Keratinocyte (primary cell): Measurements from ENCODE around the gene CXCL8. TPM values are rescaled to one million over a fixed set of nuclear protein-coding genes. Genes with fewer than 3 reads are reported as not detected.

Experiments used
- DNase-seq: peaks from one replicate; pipeline ENCODE4 v3.0.0-alpha.2; 2011; ENCODE audit warnings: low read depth, missing footprints, low spot score
- FAIRE-seq: peaks from 2 replicates; lab custom pipeline; 2011; peaks lifted over from hg19 to GRCh38; lab: Jason Lieb, UNC
- H2AFZ ChIP-seq: 2 replicates; pipeline ENCODE4 v1.6.0; 2012; ENCODE audit warnings: low read length, control low read depth, inconsistent platforms; ENCODE audit not compliant: control insufficient read depth
- H3K27ac ChIP-seq: 2 replicates; pipeline ENCODE4 v1.5.1; 2011; ENCODE audit warnings: low read length; ENCODE audit not compliant: control insufficient read depth, insufficient read depth
- H3K27me3 ChIP-seq: 3 replicates; pipeline ENCODE4 v1.6.0; 2011; ENCODE audit warnings: low read length; ENCODE audit not compliant: control insufficient read depth, insufficient read depth; ENCODE audit errors: extremely low read depth
- H3K36me3 ChIP-seq, 2 experiments: 2 replicates in 1 of 2; 3 replicates in 1 of 2; pipeline ENCODE4 v1.5.1; 2011; ENCODE audit warnings: low read length in 2 of 2, mild to moderate bottlenecking in 1 of 2; ENCODE audit not compliant: control insufficient read depth in 2 of 2, insufficient read depth in 2 of 2; ENCODE audit errors: extremely low read depth in 1 of 2
- H3K4me1 ChIP-seq: 3 replicates; pipeline ENCODE4 v1.5.1; 2011; ENCODE audit warnings: low read length; ENCODE audit not compliant: control insufficient read depth, insufficient read depth; ENCODE audit errors: extremely low read depth
- H3K4me2 ChIP-seq: 3 replicates; pipeline ENCODE4 v1.6.0; 2011; ENCODE audit warnings: low read depth, low read length; ENCODE audit not compliant: control insufficient read depth, insufficient read depth; ENCODE audit errors: extremely low read depth
- H3K4me3 ChIP-seq, 3 experiments: fragments of 200-600 bp in 1 of 3; sonication (generic) in 1 of 3; 2 replicates in 2 of 3; 3 replicates in 1 of 3; pipeline ENCODE4 v1.5.1; 2011 to 2016; ENCODE audit warnings: low read length in 3 of 3, mild to moderate bottlenecking in 3 of 3, control low read depth in 2 of 3, inconsistent platforms in 1 of 3, low read depth in 1 of 3, mixed read lengths in 1 of 3, mixed run types in 1 of 3, moderate library complexity in 1 of 3; ENCODE audit not compliant: control insufficient read depth in 2 of 3, insufficient read depth in 2 of 3; ENCODE audit errors: extremely low read depth in 1 of 3
- H3K79me2 ChIP-seq: 2 replicates; pipeline ENCODE4 v1.6.0; 2012; ENCODE audit warnings: low read length; ENCODE audit not compliant: control insufficient read depth, insufficient read depth
- H3K9ac ChIP-seq: 3 replicates; pipeline ENCODE4 v1.6.0; 2011; ENCODE audit warnings: low read length; ENCODE audit not compliant: control insufficient read depth, insufficient read depth; ENCODE audit errors: extremely low read depth
- H3K9me1 ChIP-seq: 3 replicates; pipeline ENCODE4 v1.6.0; 2011; ENCODE audit warnings: low read length; ENCODE audit not compliant: control insufficient read depth, insufficient read depth; ENCODE audit errors: extremely low read depth
- H3K9me3 ChIP-seq: 2 replicates; pipeline ENCODE4 v1.5.1; 2012; ENCODE audit warnings: low read depth, low read length; ENCODE audit not compliant: control insufficient read depth
- H4K20me1 ChIP-seq: 3 replicates; pipeline ENCODE4 v1.6.0; 2011; ENCODE audit warnings: low read length; ENCODE audit not compliant: control insufficient read depth, insufficient read depth; ENCODE audit errors: extremely low read depth
- CTCF ChIP-seq, 3 experiments: IDR thresholded peaks in 1 of 3; conservative IDR thresholded peaks in 1 of 3; optimal IDR thresholded peaks in 1 of 3; 2 replicates in 2 of 3; 3 replicates in 1 of 3; pipeline versions ENCODE3 to v1.5.1; 2011; ENCODE audit warnings: low read length in 3 of 3, mild to moderate bottlenecking in 3 of 3, moderate library complexity in 2 of 3, control low read depth in 1 of 3, inconsistent platforms in 1 of 3; ENCODE audit not compliant: insufficient read depth in 2 of 3; ENCODE audit errors: extremely low read depth in 1 of 3
- EZH2 ChIP-seq: IDR thresholded peaks from one replicate; pipeline ENCODE4 v1.6.1; 2012; ENCODE audit warnings: inconsistent platforms, mild to moderate bottlenecking, low read length, moderate library complexity
- dilution Hi-C: fragments of 300-500 bp; cut with MboI; formaldehyde crosslinking; loops from one replicate; pipeline ENCODE4 v1.7.0; 2020; ENCODE audit warnings: low sequenced_read_pairs; ENCODE audit not compliant: extremely low pct_ligation_motif_present
- polyA plus RNA-seq, 5 experiments: library from polyadenylated mRNA; depleted of rRNA in 3 of 5; stranded (reverse) in 3 of 5; stranded (forward) in 1 of 5; unstranded in 1 of 5; fragments of >200 nt; gene quantifications; 1 replicate in 1 of 5; 2 replicates in 3 of 5; 3 replicates in 1 of 5; pipeline versions ENCODE4 v1.2.1 to v1.2.3, GENCODE V29; 2011 to 2012; ENCODE audit warnings: missing spikeins in 2 of 5, low read depth in 1 of 5, low replicate concordance in 1 of 5

Gene CXCL8
- polyA plus RNA-seq, 1 donor (not counting 4 experiments of a cell fraction or from before 2014, with no cell fraction given): 65.4 TPM

DNA sequence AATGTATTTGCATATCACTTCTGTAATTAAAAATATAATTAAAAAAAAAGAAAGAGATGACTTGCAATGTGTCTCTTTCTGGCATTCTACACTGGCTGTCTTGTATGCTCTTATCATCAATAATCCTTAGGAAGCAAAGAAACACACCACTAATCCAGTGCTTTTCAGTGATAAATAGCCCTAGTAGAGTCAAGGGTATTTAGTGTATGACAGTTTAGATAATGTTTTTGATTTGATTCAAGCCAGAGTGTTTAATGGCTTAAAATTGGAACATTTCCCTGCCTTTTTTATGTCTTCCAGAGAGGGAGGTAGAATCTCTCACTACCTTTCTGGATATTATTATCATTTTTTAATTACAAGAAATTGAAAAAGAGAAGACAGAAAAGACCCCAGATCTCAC lies 48.6 kb upstream of the CXCL8 start:
- no peaks in the 10 kb centered on the region for H3K79me2 ChIP-seq
- H4K20me1 ChIP-seq: no peaks in the 10 kb centered on the region
- peak overlapping the region; percentile 8 for H2AFZ ChIP-seq
- no peaks in the 10 kb centered on the region for H3K36me3 ChIP-seq
- no peaks in the 10 kb centered on the region for H3K9me1 ChIP-seq
- H3K4me2 ChIP-seq: no peak overlapping the region
- dilution Hi-C loops: no loop called here
- H3K9me3 ChIP-seq: no peaks in the 10 kb centered on the region
- H3K4me1 ChIP-seq: peaks cover 11% of the 10 kb centered on the region
- no peak for DNase-seq
- no peak for TF ChIP-seq CTCF (optimal IDR thresholded peaks at IDR 0.05 in 1 of 3, IDR thresholded peaks at IDR 0.05 in 1 of 3, conservative IDR thresholded peaks at IDR 0.05 in 1 of 3; ENCODE audit: extremely low read depth in 1 of 3, insufficient read depth in 2 of 3, low read length in 3 of 3)
- TF ChIP-seq EZH2: no peak
- no peak overlapping the region for H3K27ac ChIP-seq
- no peak overlapping the region for H3K4me3 ChIP-seq
- H3K9ac ChIP-seq: no peak overlapping the region
- no peak for FAIRE-seq
- no peaks in the 10 kb centered on the region for H3K27me3 ChIP-seq

- DNase-seq: no peak
- peak overlapping the region; percentile 8 for H2AFZ ChIP-seq
- no peaks in the 10 kb centered on the region for H3K79me2 ChIP-seq
- no peaks in the 10 kb centered on the region for H3K36me3 ChIP-seq
- no peaks in the 10 kb centered on the region for H3K9me3 ChIP-seq
- dilution Hi-C loops: no loop called here
- no peak overlapping the region for H3K27ac ChIP-seq
- H3K27me3 ChIP-seq: no peaks in the 10 kb centered on the region
- FAIRE-seq: no peak
- no peak overlapping the region for H3K4me2 ChIP-seq
- no peak overlapping the region for H3K9ac ChIP-seq
- no peaks in the 10 kb centered on the region for H4K20me1 ChIP-seq
- H3K4me1 ChIP-seq: peaks cover 11% of the 10 kb centered on the region
- H3K9me1 ChIP-seq: no peaks in the 10 kb centered on the region
- no peak overlapping the region for H3K4me3 ChIP-seq
- no peak for TF ChIP-seq CTCF (optimal IDR thresholded peaks at IDR 0.05 in 1 of 3, IDR thresholded peaks at IDR 0.05 in 1 of 3, conservative IDR thresholded peaks at IDR 0.05 in 1 of 3; ENCODE audit: extremely low read depth in 1 of 3, insufficient read depth in 2 of 3, low read length in 3 of 3)
- no peak for TF ChIP-seq EZH2
Observed at GRCh38 chr4:73692254-73692653, 48.1 kb upstream of the CXCL8 start.
